ENCODE data around the gene GPC5.
A peak's percentile ranks its signal among the peaks of the same experiment; 100 is the strongest.

The GPC5 gene

DNA sequence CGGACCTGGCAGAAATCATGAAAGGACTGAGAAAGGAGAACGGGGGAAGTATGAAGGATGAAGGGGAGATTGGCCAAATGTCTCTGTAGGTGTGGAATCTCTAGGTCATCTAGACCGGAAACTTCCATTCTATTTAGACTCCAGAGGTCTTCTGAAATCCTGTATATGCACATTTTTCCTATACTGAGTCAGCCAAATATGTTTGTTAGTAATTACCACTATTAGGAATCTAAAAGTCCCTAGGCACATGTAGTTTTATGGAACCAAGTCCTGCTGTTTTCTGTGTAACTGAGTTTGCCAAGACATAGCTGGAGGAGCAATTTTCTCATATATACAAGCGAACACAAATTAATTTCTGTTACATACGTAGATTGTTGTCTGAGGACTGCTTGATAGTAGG lies 498.1 kb downstream of the GPC5 start:
- no peak for FAIRE-seq

DNA sequence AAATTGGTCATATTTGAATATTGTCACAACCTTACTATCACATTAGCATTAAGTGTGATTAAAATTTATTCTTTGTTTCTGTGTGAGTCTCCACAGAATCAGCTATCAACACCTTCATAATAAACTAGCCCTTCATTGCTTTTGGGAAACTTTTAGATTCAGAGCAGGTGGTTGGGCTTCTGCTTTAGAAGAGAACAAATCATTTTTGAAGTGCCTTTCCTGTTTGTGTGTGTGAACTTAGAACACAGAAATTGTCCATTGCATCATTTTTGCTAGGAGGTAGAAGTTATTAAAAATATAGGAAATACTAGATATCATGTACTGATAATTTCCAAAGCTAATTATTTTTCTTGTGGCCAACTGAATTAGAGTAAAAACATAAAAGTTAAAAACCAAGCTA lies 500.6 kb downstream of the GPC5 start:
- peak; percentile 86 for FAIRE-seq

- no peak for FAIRE-seq
These were observed 503.9 kb downstream of the GPC5 start for GRCh38 chr13:91902291-91902690.

DNA sequence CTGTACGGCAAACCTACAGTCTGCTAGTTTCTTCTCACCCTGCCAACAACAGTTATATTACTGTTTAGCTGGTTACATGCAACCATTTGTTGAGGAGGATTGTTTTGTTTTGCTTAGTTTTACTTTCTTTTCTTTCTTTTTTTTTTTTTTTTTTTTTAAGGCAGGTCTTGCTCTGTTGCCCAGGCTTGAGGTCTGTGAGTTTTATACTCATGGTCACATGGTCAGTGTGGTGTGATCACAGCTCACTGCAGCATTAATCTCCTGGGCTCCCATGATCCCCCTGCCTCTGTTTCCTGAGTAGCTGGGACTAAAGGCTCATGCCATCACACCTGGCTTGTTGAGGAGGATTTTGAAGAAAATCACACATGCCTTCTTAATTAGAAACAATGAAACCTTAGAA lies 505.6 kb downstream of the GPC5 start:
- no peak for FAIRE-seq

DNA sequence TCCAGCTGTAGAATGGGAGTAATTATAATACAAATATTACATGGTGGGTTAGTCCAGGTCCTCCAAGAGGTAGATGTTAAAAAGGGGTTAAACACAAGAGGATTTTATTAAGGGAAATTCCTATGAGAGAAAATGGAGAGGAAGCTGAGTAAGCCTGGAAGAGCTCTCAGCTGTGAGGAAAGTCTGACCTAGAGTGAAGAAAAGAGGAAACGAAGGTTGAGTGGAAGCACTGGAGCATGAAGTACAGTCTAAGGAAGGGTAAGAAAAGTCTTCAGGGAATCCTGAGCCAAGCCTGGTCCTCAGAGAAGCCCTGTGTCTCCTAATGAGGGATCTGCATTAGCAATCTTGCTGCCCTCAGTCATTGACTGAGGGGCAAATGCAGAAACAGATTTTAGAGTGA lies 506.2 kb downstream of the GPC5 start:
- FAIRE-seq = no peak

DNA sequence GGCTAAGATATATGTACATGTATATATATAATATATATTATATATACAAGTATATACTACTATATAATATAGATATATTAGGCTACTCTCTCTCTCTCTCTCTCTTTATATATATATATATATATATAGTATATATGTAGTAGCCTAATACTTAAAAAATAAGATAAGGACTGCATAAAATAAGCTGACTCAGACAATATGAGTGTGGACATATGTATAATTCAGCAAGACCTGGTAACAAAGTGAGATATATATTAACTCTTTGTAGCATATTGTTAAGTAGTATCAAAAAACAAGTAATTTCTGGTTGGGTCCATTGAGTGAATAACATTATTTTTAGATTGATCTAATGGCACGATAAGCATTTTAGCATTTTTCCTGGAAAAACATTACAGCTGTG lies 509.0 kb downstream of the GPC5 start:
- no peak for FAIRE-seq

- FAIRE-seq = no peak
These were observed 511.2 kb downstream of the GPC5 start for GRCh38 chr13:91909617-91910016.

GRCh38 chr13:91922969-91923592 lies 524.7 kb downstream of the GPC5 start:
- no peak for FAIRE-seq

DNA sequence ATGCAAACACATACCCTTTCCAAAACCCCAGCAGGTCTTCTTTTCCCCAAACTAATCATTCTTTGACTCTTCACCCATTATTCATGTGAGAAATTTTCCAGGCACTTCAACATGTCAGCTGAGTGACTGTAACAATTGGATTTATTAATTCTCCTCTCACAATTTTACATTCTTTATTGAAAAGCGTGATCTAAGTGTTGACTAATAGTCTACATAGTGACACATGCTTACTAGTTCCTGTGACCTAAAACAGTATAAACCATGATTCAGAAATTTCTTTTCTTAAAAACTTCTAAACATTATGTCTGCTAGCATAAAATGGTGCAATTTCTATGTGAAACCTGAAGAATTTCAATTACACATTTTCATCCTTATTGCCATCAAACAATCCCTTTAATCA lies 532.3 kb downstream of the GPC5 start:
- no peak for FAIRE-seq

DNA sequence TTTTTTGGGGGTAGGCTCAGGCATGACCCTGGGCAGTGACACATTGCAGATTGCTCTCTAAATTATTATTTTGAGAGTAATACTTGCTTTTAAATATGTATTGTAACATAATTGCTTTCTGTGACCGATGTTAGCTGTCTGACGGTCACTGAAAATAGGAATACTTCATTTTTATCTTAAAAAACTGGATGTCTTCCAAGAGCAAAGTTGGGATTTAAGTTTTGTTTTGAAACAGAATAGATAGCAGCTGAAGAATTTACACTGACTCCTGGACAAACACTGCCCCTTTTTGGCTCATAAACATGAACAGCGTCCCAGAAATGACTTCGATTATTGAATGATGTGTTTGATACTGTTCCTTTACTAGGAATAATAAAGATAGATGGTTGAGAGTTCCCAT lies 535.9 kb downstream of the GPC5 start:
- FAIRE-seq = no peak

DNA sequence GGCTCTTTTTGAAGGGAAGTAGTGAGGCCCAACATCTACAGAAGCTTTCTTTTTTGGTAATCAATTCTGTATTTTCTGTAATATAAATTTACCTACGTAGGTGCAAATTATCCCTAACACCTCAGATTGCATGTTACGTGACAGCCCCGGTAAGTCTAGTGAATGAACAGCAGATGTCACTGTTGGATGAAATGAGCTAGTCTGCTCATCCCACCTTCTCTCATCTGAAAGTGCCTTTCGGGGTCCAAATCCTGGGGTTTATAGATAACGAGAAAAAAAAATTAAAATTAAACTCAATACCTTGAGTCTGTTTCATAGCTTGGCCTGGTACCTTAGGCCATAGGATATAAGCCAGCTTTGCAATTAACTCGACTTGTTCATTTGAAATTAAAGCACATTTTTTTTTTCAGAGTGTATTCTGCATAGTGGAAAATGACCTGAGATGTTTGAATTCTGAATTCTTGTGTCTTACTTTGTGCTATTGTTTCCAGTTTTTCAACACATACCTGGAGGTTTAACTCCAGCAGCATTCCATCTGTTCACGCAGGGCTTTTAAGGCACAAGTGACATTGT lies 548.2 kb downstream of the GPC5 start:
- FAIRE-seq = no peak

DNA sequence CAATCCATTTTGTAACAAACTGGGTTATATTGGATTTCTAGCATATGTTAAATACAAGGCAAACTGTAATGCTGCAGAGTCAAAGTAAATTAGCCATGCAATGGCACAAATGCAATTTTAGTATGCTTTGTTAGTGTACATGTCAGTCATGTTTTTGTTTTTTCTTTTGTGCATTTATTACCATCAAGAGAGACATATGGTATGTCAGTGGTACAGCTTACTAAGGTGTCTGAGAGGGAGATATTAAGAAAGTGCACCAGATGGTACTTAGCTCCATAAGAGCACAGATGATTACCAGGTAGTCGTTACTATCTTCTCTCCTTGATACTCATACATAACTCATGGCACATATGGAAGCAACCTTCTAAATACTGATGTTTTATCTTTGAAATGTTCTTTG lies 550.3 kb downstream of the GPC5 start:
- FAIRE-seq = no peak

- no peak for FAIRE-seq
These were observed 552.4 kb downstream of the GPC5 start for GRCh38 chr13:91950803-91951202.

DNA sequence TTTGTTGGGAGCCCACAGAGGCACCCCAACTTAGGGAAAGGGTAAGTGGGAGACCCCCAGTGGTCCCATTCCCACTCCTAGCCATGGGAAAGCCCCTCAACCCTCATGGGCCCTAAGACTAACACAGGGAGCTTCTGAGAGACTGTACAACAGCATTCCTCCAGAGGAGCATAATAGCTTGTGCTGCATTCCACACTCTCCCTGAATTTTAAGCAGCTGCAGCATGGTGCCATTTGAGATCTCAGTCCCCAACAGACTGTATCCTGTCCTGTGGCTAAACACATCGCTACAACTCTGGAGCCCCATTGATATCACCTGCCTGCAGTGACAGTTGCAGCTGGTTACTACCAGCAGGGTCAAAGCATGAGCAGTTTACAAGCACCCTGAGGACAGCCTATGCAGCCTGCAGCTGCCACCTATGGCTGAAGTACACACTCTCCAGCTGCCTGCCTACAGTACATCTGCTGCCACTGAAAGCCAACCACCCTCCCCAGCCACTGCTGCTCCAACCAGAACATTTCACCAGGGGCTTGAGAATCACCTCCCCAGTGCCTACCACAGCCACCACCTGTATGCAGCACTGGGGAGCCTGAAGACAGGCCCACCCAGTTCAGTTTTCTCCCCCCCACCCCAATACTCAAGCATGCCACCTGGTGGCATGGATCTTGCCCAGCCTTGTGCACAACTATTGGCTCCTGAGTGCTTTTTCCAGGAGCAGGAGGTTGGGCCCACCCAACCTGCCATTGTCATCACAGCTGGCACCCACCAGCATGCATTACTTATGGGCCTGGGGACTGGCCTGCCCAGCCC lies 557.3 kb downstream of the GPC5 start:
- FAIRE-seq = no peak

DNA sequence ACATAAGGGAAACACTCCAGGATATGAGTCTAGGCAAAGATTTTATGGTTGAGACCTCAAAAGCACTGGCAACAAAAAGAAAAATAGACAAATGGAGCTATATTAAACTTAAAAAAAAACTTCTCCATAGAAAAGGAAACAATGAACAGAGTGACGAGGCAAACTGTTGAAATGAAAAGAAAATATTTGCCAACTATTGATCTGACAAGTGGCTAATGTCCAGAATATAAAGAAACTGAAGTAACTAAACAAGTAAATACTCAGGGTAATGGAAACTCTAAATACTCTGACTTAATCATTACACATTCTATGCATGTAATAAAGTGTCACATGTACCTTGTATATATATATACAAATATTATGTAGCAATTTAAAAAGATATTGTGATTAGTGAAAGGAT lies 562.5 kb downstream of the GPC5 start:
- no peak for FAIRE-seq

DNA sequence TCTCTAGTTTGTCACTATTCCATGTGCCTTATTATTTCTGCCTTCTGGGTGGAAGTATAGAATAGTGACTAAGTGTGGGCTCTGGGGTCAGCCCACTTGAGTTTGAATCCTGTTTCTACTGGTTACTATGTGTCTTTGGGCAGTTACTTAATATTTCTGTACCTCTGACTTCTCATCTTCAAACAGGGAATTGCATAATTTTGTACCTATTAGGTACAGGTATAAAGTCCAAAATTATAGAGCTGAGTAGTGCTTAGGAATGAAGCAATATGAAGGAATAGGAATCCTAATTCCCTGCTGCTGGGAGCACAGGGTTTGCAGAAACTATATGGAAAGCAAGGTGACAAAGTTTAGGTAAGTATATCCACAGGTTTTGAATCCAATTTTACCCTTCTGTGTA lies 564.5 kb downstream of the GPC5 start:
- FAIRE-seq = no peak

GRCh38 chr13:91965511-91965910 lies 567.1 kb downstream of the GPC5 start:
- no peak for FAIRE-seq

DNA sequence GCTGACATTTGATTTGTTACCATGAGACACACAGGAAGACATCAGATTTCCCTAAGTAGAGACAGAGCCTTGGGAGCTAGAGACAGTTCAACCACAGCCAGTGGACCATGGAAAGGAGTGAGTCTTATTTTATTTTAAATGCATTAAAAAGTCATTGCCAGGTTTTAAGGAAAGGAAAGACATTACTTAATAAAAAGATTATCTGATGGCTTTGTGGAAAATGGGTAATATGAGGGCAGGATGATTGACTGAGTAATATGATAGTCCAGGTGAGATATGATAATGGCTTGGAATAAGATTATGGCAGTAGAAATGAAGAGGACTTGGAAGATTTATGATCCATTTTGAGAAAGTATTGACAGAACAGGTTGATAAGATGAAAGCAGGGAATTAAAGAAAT lies 580.1 kb downstream of the GPC5 start:
- no peak for FAIRE-seq

- FAIRE-seq = no peak
These were observed 588.5 kb downstream of the GPC5 start for GRCh38 chr13:91986761-91987483.

DNA sequence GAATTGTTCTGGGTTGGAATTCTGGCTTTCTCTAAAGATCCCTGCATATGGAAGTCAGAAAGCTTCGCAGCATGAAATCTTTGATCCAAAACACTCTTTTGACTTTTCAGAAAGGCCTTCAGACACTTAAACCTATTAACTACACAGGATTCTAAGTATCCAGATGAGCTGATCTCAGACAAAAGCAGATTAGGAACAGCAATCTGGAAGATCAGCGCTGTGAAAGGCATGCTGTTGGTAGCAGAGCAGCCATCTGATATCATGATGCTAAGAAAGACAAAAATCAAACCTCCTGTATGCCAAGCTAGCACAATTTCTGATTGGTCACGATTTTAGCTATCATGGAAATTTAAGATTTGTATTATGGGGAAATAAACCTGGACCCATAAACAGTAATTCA lies 589.9 kb downstream of the GPC5 start:
- FAIRE-seq = no peak

DNA sequence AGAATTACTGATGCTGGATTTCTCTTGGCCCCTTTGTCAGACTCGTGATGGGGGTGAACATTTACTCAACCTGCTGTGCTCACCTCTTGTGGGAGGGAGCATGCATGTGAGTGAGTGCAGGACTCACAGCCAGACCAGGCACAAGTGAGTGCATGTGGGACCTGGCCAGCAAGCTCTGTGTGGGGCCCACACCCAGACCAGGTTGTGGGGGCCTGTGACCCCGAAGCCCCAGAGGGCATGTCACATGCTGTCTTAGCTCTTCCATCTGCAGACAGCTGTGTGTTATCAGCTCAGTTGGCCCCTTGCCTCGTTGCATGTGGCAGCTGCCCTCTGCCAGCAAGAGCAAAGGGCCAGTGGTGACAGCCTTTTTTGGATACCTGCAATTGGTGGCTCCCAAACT lies 614.4 kb downstream of the GPC5 start:
- no peak for FAIRE-seq

- FAIRE-seq = no peak
These were observed 619.3 kb downstream of the GPC5 start for GRCh38 chr13:92017737-92018136.

DNA sequence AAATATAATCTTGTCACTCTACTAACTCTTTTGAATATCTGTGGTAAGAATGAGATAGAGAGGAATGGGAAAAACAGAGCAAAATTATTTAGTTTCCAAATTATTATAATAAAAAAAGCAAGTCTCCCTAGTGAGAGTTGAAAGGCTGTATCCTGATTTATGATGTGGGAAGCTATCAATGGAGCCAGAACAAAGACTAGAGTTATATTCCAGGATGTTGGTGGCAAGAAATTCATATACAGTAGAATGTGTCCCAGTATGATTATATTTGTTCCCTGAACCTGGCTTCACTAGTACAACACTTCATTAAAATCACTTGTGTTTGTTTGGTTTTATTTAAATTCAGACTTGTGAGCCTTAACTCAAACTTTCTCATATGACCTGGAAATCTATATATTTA lies 630.3 kb downstream of the GPC5 start:
- no peak for FAIRE-seq

DNA sequence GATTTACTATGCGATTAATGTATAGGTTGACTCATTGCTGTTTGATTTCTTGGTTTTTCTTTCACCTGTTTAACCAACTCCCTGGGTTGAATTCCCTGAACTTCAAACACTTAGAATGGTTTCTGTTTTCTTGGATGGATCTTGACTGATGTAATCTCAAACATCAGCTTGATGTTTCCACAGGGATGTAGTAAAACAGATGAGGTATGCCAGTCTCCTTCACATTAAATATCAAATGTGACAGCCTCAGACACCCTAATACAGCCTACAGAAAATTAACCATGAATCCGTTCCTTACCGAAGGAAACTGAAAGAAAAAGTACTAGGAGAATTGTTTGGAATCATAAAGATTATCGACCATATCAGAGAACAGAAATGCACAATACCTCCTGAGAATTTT lies 631.2 kb downstream of the GPC5 start:
- FAIRE-seq = no peak
